Gastrocnemius medialis (tissue), 4 donors: ENCODE results near the gene LAMA2. TPM values are rescaled to one million over a fixed set of nuclear protein-coding genes. Genes with fewer than 3 reads are reported as not detected.

Experiments
- ATAC-seq, 2 donors: fragments of 150-250 bp; one replicate each; pipeline ENCODE4 v1.9.1; 2016
- DNase-seq, 2 donors: peaks; one replicate each; pipeline ENCODE4 v3.0.0-alpha.2; 2019
- H3K27ac ChIP-seq, 4 donors: fragments of 200-600 bp; sonication (generic); 1 replicate in 1 of 4; 2 replicates in 3 of 4; pipeline ENCODE4 v1.5.1; 2016 to 2018; ENCODE audit warnings: mild to moderate bottlenecking in 2 of 4, moderate library complexity in 1 of 4
- H3K27me3 ChIP-seq, 3 donors: fragments of 200-600 bp; sonication (generic) in 2 of 3; 1 replicate in 1 of 3; 2 replicates in 2 of 3; pipeline versions ENCODE4 v1.5.1 to v1.6.0; 2016 to 2019; ENCODE audit warnings: mild to moderate bottlenecking in 1 of 3, moderate library complexity in 1 of 3
- H3K36me3 ChIP-seq, 2 donors: fragments of 200-600 bp; sonication (generic) in 1 of 2; one replicate each; pipeline ENCODE4 v1.5.1; 2017 to 2018
- H3K4me1 ChIP-seq, 2 donors: fragments of 200-600 bp; sonication (generic) in 1 of 2; one replicate each; pipeline ENCODE4 v1.5.1; 2016 to 2017; ENCODE audit warnings: mild to moderate bottlenecking in 2 of 2
- H3K4me3 ChIP-seq, 4 donors: fragments of 200-600 bp; sonication (generic) in 3 of 4; 1 replicate in 1 of 4; 2 replicates in 3 of 4; pipeline ENCODE4 v1.5.1; 2016 to 2019; ENCODE audit warnings: mild to moderate bottlenecking in 2 of 4
- H3K9me3 ChIP-seq, 3 donors: fragments of 200-600 bp; sonication (generic) in 2 of 3; 1 replicate in 1 of 3; 2 replicates in 2 of 3; pipeline ENCODE4 v1.5.1; 2016 to 2019
- POLR2A ChIP-seq, 2 donors: fragments of 450-650 bp; IDR thresholded peaks; one replicate each; pipeline ENCODE4 v1.6.1; 2017; ENCODE audit warnings: antibody characterized with exemption in 2 of 2, mild to moderate bottlenecking in 2 of 2, moderate library complexity in 2 of 2
- in situ Hi-C, 4 donors: fragments of 200-750 bp; cut with MboI; loops; one replicate each; pipeline versions ENCODE4 v1.15.0 to v1.8.0; 2017; ENCODE audit warnings: low sequenced_read_pairs in 4 of 4
- intact Hi-C: fragments of 100-400 bp; cut with DNase I; formaldehyde crosslinking; loops from one replicate; pipeline ENCODE4 v1.15.1; 2023; ENCODE audit warnings: low total_unique reads
- total RNA-seq, 4 donors: library from RNA; depleted of rRNA; stranded (reverse); fragments of >200 nt; gene quantifications; one replicate each; pipeline versions ENCODE4 v1.1.0 to v1.2.3, GENCODE V29; 2016
- TF ChIP-seq, protein P1 (sequence below), 5 experiments: fragments of 450-650 bp in 3 of 5; fragments of 200-600 bp in 2 of 5; sonication (generic) in 2 of 5; IDR thresholded peaks in 4 of 5; conservative IDR thresholded peaks in 1 of 5; 1 replicate in 4 of 5; 2 replicates in 1 of 5; pipeline ENCODE4 v1.5.1; 2016 to 2019; ENCODE audit warnings: antibody characterized with exemption in 5 of 5, mild to moderate bottlenecking in 3 of 5, moderate library complexity in 3 of 5

Gene LAMA2
- total RNA-seq, 4 donors from 2014 or later, result 52.9 to 113 (median 71.3) TPM

DNA sequence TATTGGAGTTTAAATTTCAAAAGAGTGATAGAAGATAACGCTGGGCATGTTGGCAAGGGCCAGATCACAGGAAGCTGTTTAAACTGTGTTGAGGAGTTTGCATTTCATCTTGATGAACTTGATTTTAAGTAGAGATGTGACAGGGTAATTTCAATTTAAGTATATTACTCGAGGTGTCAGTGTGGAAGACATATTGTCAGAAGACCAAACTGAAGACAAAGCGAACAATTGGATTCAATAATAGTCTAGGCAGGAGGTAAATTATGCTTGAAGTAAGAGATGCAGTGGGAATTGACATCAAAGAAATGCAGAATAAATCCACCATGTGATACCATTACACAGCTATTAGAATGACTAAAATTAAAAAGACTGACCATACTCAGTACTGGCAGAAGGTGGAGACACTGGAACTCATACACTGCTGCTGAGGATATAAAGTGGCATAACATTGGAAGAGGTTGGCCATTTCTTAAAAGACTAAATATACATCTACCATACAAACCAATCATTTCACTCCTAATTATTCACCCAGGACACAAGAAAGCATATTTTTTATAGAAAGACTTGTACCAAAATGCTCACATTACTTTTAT, 586.2 kb downstream of the LAMA2 start:
- DNase-seq, result no peak
- ATAC-seq, result no peak
- no peak overlapping the region for H3K27ac ChIP-seq
- no peak for TF ChIP-seq POLR2A (IDR thresholded peaks at IDR 0.05)
- TF ChIP-seq, protein P1, sequence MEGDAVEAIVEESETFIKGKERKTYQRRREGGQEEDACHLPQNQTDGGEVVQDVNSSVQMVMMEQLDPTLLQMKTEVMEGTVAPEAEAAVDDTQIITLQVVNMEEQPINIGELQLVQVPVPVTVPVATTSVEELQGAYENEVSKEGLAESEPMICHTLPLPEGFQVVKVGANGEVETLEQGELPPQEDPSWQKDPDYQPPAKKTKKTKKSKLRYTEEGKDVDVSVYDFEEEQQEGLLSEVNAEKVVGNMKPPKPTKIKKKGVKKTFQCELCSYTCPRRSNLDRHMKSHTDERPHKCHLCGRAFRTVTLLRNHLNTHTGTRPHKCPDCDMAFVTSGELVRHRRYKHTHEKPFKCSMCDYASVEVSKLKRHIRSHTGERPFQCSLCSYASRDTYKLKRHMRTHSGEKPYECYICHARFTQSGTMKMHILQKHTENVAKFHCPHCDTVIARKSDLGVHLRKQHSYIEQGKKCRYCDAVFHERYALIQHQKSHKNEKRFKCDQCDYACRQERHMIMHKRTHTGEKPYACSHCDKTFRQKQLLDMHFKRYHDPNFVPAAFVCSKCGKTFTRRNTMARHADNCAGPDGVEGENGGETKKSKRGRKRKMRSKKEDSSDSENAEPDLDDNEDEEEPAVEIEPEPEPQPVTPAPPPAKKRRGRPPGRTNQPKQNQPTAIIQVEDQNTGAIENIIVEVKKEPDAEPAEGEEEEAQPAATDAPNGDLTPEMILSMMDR (IDR thresholded peaks at IDR 0.05 in 4 of 5, conservative IDR thresholded peaks at IDR 0.05 in 1 of 5), result no peak
- H3K4me1 ChIP-seq, result no peaks in the 10 kb centered on the region
- intact Hi-C loops (no loop called here), in situ Hi-C loops (no loop called here)
- H3K9me3 ChIP-seq, result no peaks in the 10 kb centered on the region
- H3K27me3 ChIP-seq, result no peaks in the 10 kb centered on the region
- H3K4me3 ChIP-seq, result no peak overlapping the region
- H3K36me3 ChIP-seq, result peaks cover 0 to 6% of the 10 kb centered on the region in 2 donors

GRCh38 chr6:129472239-129472638, 589.3 kb downstream of the LAMA2 start:
- Histone ChIP-seq H3K36me3 (no peaks in the 10 kb centered on the region), H3K27ac (no peak overlapping the region), H3K9me3 (no peaks in the 10 kb centered on the region), H3K4me1 (no peaks in the 10 kb centered on the region), H3K4me3 (no peak overlapping the region), H3K27me3 (no peaks in the 10 kb centered on the region)
- intact Hi-C loops (no loop called here), in situ Hi-C loops (no loop called here)
- DNase-seq (no peak), ATAC-seq (no peak)
- TF ChIP-seq POLR2A (IDR thresholded peaks at IDR 0.05), result no peak
- TF ChIP-seq, protein P1 (IDR thresholded peaks at IDR 0.05 in 4 of 5, conservative IDR thresholded peaks at IDR 0.05 in 1 of 5), result no peak

- no peak for ATAC-seq
- in situ Hi-C loops, result no loop called here
- H3K4me1 ChIP-seq, result no peaks in the 10 kb centered on the region
- intact Hi-C loops, result no loop called here
- TF ChIP-seq POLR2A (IDR thresholded peaks at IDR 0.05), result no peak
- TF ChIP-seq, protein P1 (IDR thresholded peaks at IDR 0.05 in 4 of 5, conservative IDR thresholded peaks at IDR 0.05 in 1 of 5), result no peak
- no peak overlapping the region for H3K4me3 ChIP-seq
- no peak overlapping the region for H3K27ac ChIP-seq
- no peak for DNase-seq
- no peaks in the 10 kb centered on the region for H3K9me3 ChIP-seq
- H3K36me3 ChIP-seq, result no peaks in the 10 kb centered on the region
- H3K27me3 ChIP-seq, result no peaks in the 10 kb centered on the region
Measured at GRCh38 chr6:129473546-129473945, 590.6 kb downstream of the LAMA2 start.

DNA sequence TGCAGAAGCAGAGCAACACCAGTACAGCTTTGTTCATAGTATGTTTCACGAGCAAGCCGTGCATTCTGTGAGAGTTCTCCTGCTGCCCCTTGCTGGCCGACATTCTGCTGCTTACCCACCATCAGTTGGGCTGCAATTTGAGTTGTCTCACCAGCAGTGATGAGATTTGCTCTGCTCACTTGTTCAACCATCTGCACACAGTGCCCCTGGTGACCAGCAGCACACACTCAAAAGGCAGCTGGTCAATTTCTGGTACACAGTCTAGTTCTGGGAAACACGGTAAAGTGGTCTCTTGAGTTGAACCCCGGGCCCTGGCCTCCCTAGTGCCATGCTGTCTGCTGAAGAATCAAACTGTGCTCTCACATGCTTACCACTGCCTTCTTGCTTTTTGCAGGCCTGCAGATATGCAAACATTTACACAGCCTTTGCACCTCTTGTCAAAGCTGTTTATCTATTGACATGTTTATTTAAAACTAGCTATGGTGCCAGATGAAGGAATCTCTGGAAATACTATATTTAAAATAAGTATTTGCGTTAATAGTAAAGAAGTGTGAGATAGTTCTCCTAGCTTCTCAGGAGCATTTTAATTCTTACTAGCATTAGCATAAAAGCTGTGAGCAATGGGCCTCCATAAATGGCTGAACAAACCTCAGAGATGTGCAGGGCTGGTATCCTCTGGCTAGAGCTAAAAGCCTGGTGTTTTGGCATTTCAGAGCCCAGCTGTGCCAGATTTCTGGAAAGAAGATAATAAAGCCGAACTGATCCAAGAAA, 592.7 kb downstream of the LAMA2 start:
- TF ChIP-seq POLR2A (IDR thresholded peaks at IDR 0.05), result no peak
- TF ChIP-seq, protein P1 (IDR thresholded peaks at IDR 0.05 in 4 of 5, conservative IDR thresholded peaks at IDR 0.05 in 1 of 5), result no peak
- ATAC-seq (no peak), DNase-seq (no peak)
- Histone ChIP-seq H3K9me3 (no peaks in the 10 kb centered on the region), H3K4me3 (no peak overlapping the region), H3K4me1 (no peaks in the 10 kb centered on the region), H3K27ac (no peak overlapping the region), H3K27me3 (no peaks in the 10 kb centered on the region), H3K36me3 (no peaks in the 10 kb centered on the region)
- in situ Hi-C loops (loop anchor here in 2 of 4 donors (25.0 kb wide), 1 partner anchor 262 kb away; no protein-coding TSS in a partner anchor), intact Hi-C loops (no loop called here)
